ENCODE results near the gene STK25. TPM values are rescaled to one million over a fixed set of nuclear protein-coding genes. Genes with fewer than 3 reads are reported as not detected.

The STK25 gene
- total and polyA plus RNA-seq, 2 experiments from 2014 or later, result 125 to 304 TPM

- H3K27me3 Mint-ChIP-seq (ENCODE audit: insufficient read depth, low read depth, poor library complexity), result peaks cover 15% of the 10 kb centered on the region
- no peak for DNase-seq (ENCODE audit: low spot score)
- ATAC-seq, result no peak
- no peak overlapping the region for H3K4me2 ChIP-seq
- no peak overlapping the region for H3K4me3 Mint-ChIP-seq
- H3K4me3 ChIP-seq, result no peak overlapping the region
- no peak overlapping the region for H3K27ac Mint-ChIP-seq
- no peaks in the 10 kb centered on the region for H3K4me1 Mint-ChIP-seq
- H3K36me3 Mint-ChIP-seq (ENCODE audit: low read depth), result peaks cover 7% of the 10 kb centered on the region
- H3K9me3 Mint-ChIP-seq, result no peaks in the 10 kb centered on the region; the same call in none of the 3 replicates
- no peak overlapping the region for H3K27ac ChIP-seq (ENCODE audit: low read depth)
- H3K4me1 ChIP-seq (ENCODE audit: insufficient read depth), result no peaks in the 10 kb centered on the region; the same call in 1 of the 2 replicates
- no peaks in the 10 kb centered on the region; the same call in 1 of the 2 replicates for H4K20me1 ChIP-seq (replicated peaks; ENCODE audit: insufficient read depth)
- 0 out of 2 replicates have a peak, but pooled peaks cover 5% of the 10 kb centered on the region for H3K9me2 ChIP-seq (ENCODE audit: insufficient read depth)
- no peaks in the 10 kb centered on the region for H3K36me3 ChIP-seq (ENCODE audit: insufficient read depth)
- TF ChIP-seq ZNF114 (CRISPR knock-in tag; IDR thresholded peaks at IDR 0.05) (no peak), REST (IDR thresholded peaks at IDR 0.05; ENCODE audit: unreplicated experiment) (no peak), EZH2phosphoT487 (IDR thresholded peaks at IDR 0.05; ENCODE audit: unreplicated experiment) (no peak), POLR2AphosphoS5 (IDR thresholded peaks at IDR 0.05; ENCODE audit: low read depth) (no peak), JUNB (IDR thresholded peaks at IDR 0.05; ENCODE audit: unreplicated experiment) (no peak), NANOG (IDR thresholded peaks at IDR 0.05; ENCODE audit: borderline replicate concordance) (no peak), CTCF (conservative IDR thresholded peaks at IDR 0.05; ENCODE audit: low read depth in 2 of 2) (no peak), ETS1 (IDR thresholded peaks at IDR 0.05) (no peak), ZNF462 (CRISPR knock-in tag; IDR thresholded peaks at IDR 0.05) (no peak), EZH2 (IDR thresholded peaks at IDR 0.05; ENCODE audit: low read depth, unreplicated experiment) (no peak), STAT1 (IDR thresholded peaks at IDR 0.05; ENCODE audit: unreplicated experiment) (no peak), ZNF331 (CRISPR knock-in tag; IDR thresholded peaks at IDR 0.05; ENCODE audit: low read depth) (no peak), CREB1 (CRISPR knock-in tag; IDR thresholded peaks at IDR 0.05; ENCODE audit: low read depth) (no peak)
- H3K27me3 ChIP-seq (ENCODE audit: insufficient read depth), result no peaks in the 10 kb centered on the region
- no peaks in the 10 kb centered on the region for H3K79me2 ChIP-seq (replicated peaks; ENCODE audit: insufficient read depth)
- no peak overlapping the region for H2AFZ ChIP-seq
- peaks cover 8% of the 10 kb centered on the region for H3F3A ChIP-seq (replicated peaks; ENCODE audit: low read depth)
These were observed 8.9 kb upstream of the STK25 start for GRCh38 chr2:241517297-241517696.
